Left lung (tissue), 10 donors: Measurements from ENCODE around the gene GLTP. TPM values are rescaled to one million over a fixed set of nuclear protein-coding genes. Genes with fewer than 3 reads are reported as not detected.
A peak's percentile ranks its signal among the peaks of the same experiment; 100 is the strongest.

Experiments
- ATAC-seq: fragments of 200-7000 bp; cut with Tn5 transposase; one replicate; pipeline ENCODE4 v1.9.1; 2020; ENCODE audit warnings: moderate library complexity
- DNase-seq, 4 donors: peaks; one replicate each; pipeline ENCODE4 v3.0.0-alpha.2; 2013 to 2020
- H3K27ac ChIP-seq, 2 donors: fragments of 200-600 bp; sonication (generic) in 1 of 2; one replicate each; pipeline versions ENCODE4 v1.5.0 to v1.8.0; 2020 to 2021
- H3K27me3 ChIP-seq, 2 donors: fragments of 200-600 bp; sonication (generic) in 1 of 2; one replicate each; pipeline versions ENCODE4 v1.5.0 to v1.8.0; 2020 to 2021
- H3K36me3 ChIP-seq, 2 donors: fragments of 200-600 bp; sonication (generic) in 1 of 2; one replicate each; pipeline versions ENCODE4 v1.5.0 to v1.8.0; 2020 to 2021
- H3K4me1 ChIP-seq, 2 donors: fragments of 200-600 bp; one replicate each; pipeline ENCODE4 v1.8.0; 2021
- H3K4me3 ChIP-seq, 2 donors: fragments of 200-600 bp; sonication (generic) in 1 of 2; one replicate each; pipeline versions ENCODE4 v1.5.0 to v1.8.0; 2020 to 2021; ENCODE audit warnings: mild to moderate bottlenecking in 1 of 2
- H3K9me3 ChIP-seq, 2 donors: fragments of 200-600 bp; sonication (generic) in 1 of 2; one replicate each; pipeline versions ENCODE4 v1.5.0 to v1.8.0; 2020 to 2021
- CTCF ChIP-seq, 2 donors: fragments of 200-600 bp; sonication (generic) in 1 of 2; IDR thresholded peaks; one replicate each; pipeline versions ENCODE4 v1.5.0 to v1.8.0; 2021; ENCODE audit warnings: antibody characterized with exemption in 2 of 2
- intact Hi-C, 2 donors: fragments of 100-400 bp; cut with DNase I; formaldehyde crosslinking; loops; one replicate each; pipeline versions ENCODE4 v1.11.2 to v1.14.2; 2022
- polyA plus RNA-seq, 6 donors: library from polyadenylated mRNA; unstranded; fragments of 120-200 nt; gene quantifications; one replicate each; pipeline ENCODE4 v1.2.1, GENCODE V29; 2013; ENCODE audit not compliant: insufficient read length in 6 of 6
- total RNA-seq, 2 donors: library from RNA; stranded (reverse); fragmentation: NEBNext Ultra II Directional; extraction: Animal tissue kit (Norgen Biotek cat#: 25700); gene quantifications; one replicate each; pipeline ENCODE4 v1.2.1, GENCODE V29; 2021
- donor health status: DM: no; HTN: yes; CAD: no.
- donor health status: DM: no; HTN: no; CAD: no.

The GLTP gene
- total and polyA plus RNA-seq, 8 donors = 30.1 to 43.3 (median 32.5) TPM

- intact Hi-C loops = no loop called here
- no peaks in the 10 kb centered on the region for H3K9me3 ChIP-seq
- ATAC-seq = no peak
Observed at GRCh38 chr12:109829667-109830066, 50.7 kb downstream of the GLTP start.

GRCh38 chr12:109828754-109829511 lies 51.4 kb downstream of the GLTP start:
- Histone ChIP-seq H3K4me3 (peak overlapping the region in 1 of 2 donors; percentile 16), H3K4me1 (peaks cover 0 to 38% of the 10 kb centered on the region in 2 donors), H3K27me3 (peaks cover 4 to 37% of the 10 kb centered on the region in 2 donors), H3K27ac (peak overlapping the region; percentile 62 to 91), H3K9me3 (no peaks in the 10 kb centered on the region), H3K36me3 (no peaks in the 10 kb centered on the region)
- ATAC-seq (no peak), DNase-seq (no peak)
- intact Hi-C loops = no loop called here
- no peak for TF ChIP-seq CTCF (IDR thresholded peaks at IDR 0.05)

More at GRCh38 chr12:109829667-109830066, 50.7 kb downstream of the GLTP start:
- no peak for DNase-seq
- Histone ChIP-seq H3K36me3 (no peaks in the 10 kb centered on the region), H3K4me3 (no peak overlapping the region), H3K27me3 (peaks cover 4 to 42% of the 10 kb centered on the region in 2 donors), H3K27ac (no peak overlapping the region), H3K4me1 (peaks cover 0 to 36% of the 10 kb centered on the region in 2 donors)
- no peak for TF ChIP-seq CTCF (IDR thresholded peaks at IDR 0.05)

- no peaks in the 10 kb centered on the region for H3K36me3 ChIP-seq
- peak; percentile 87 for ATAC-seq
- peak overlapping the region; percentile 62 to 91 for H3K27ac ChIP-seq
- peaks cover 0 to 41% of the 10 kb centered on the region in 2 donors for H3K4me1 ChIP-seq
- H3K27me3 ChIP-seq = peaks cover 0 to 26% of the 10 kb centered on the region in 2 donors
- H3K9me3 ChIP-seq = no peaks in the 10 kb centered on the region
- intact Hi-C loops = no loop called here
- peak in 2 of 4 donors; percentile 86 to 92 for DNase-seq
- TF ChIP-seq CTCF (IDR thresholded peaks at IDR 0.05) = no peak
- peak overlapping the region in 1 of 2 donors; percentile 16 for H3K4me3 ChIP-seq
Observed at GRCh38 chr12:109827566-109828550, 52.5 kb downstream of the GLTP start.

GRCh38 chr12:109827080-109827479 lies 53.3 kb downstream of the GLTP start:
- no peaks in the 10 kb centered on the region for H3K9me3 ChIP-seq
- intact Hi-C loops = no loop called here
- no peaks in the 10 kb centered on the region for H3K36me3 ChIP-seq
- TF ChIP-seq CTCF (IDR thresholded peaks at IDR 0.05) = no peak
- H3K4me1 ChIP-seq = peaks cover 0 to 41% of the 10 kb centered on the region in 2 donors
- ATAC-seq (no peak), DNase-seq (no peak)
- no peak overlapping the region for H3K4me3 ChIP-seq
- H3K27me3 ChIP-seq = peaks cover 0 to 18% of the 10 kb centered on the region in 2 donors
- H3K27ac ChIP-seq = no peak overlapping the region
